Neural progenitor cell (in vitro differentiated cells): ENCODE data around the gene RBM12. TPM values are rescaled to one million over a fixed set of nuclear protein-coding genes. Genes with fewer than 3 reads are reported as not detected.

Experiments
- DNase-seq: peaks from one replicate; pipeline ENCODE4 v3.0.0-alpha.2; 2016; ENCODE audit warnings: low spot score
- H2AFZ ChIP-seq: fragments of 200-600 bp; sonication (generic); replicated peaks from 2 replicates; pipeline ENCODE4 v1.6.1; 2016; ENCODE audit warnings: antibody characterized with exemption
- H3F3A ChIP-seq: fragments of 200-600 bp; sonication (generic); 2 replicates; pipeline ENCODE4 v1.6.1; 2016; ENCODE audit warnings: antibody characterized with exemption, low read depth
- H3K27ac ChIP-seq: fragments of 200-600 bp; sonication (generic); 2 replicates; pipeline ENCODE4 v1.5.1; 2016; ENCODE audit warnings: mild to moderate bottlenecking
- H3K27me3 ChIP-seq: fragments of 200-600 bp; sonication (generic); 2 replicates; pipeline ENCODE4 v1.6.1; 2016; ENCODE audit warnings: mild to moderate bottlenecking, moderate library complexity
- H3K36me3 ChIP-seq: fragments of 200-600 bp; sonication (generic); 2 replicates; pipeline ENCODE4 v1.5.1; 2016
- H3K4me1 ChIP-seq: fragments of 200-600 bp; sonication (generic); 2 replicates; pipeline ENCODE4 v1.6.1; 2016; ENCODE audit warnings: mixed run types
- H3K4me2 ChIP-seq: fragments of 200-600 bp; sonication (generic); 2 replicates; pipeline ENCODE4 v1.6.1; 2016
- H3K4me3 ChIP-seq: fragments of 200-600 bp; sonication (generic); 2 replicates; pipeline ENCODE4 v1.5.1; 2016
- H3K79me2 ChIP-seq: fragments of 200-600 bp; sonication (generic); 2 replicates; pipeline ENCODE4 v1.6.1; 2016; ENCODE audit warnings: low read depth
- H3K9ac ChIP-seq: fragments of 200-600 bp; sonication (generic); 2 replicates; pipeline ENCODE4 v1.6.1; 2016
- H3K9me3 ChIP-seq: fragments of 200-600 bp; sonication (generic); 2 replicates; pipeline ENCODE4 v1.5.1; 2016; ENCODE audit warnings: low read depth
- H4K20me1 ChIP-seq: fragments of 200-600 bp; sonication (generic); 2 replicates; pipeline ENCODE4 v1.6.1; 2016; ENCODE audit warnings: low read depth
- H3K27ac Mint-ChIP-seq: 3 replicates; pipeline ENCODE4 v1.8.0; 2021; ENCODE audit warnings: mixed read lengths
- H3K27me3 Mint-ChIP-seq: 2 replicates; pipeline ENCODE4 v1.8.0; 2022; ENCODE audit warnings: low read depth, mild to moderate bottlenecking, inconsistent platforms, moderate library complexity, mixed read lengths; ENCODE audit not compliant: insufficient read depth
- H3K36me3 Mint-ChIP-seq: 3 replicates; pipeline ENCODE4 v1.8.0; 2021; ENCODE audit warnings: mixed read lengths
- H3K4me1 Mint-ChIP-seq: 3 replicates; pipeline ENCODE4 v1.8.0; 2021; ENCODE audit warnings: mixed read lengths
- H3K4me3 Mint-ChIP-seq: 3 replicates; pipeline ENCODE4 v1.8.0; 2021; ENCODE audit warnings: mild to moderate bottlenecking, moderate library complexity, mixed read lengths
- H3K9me3 Mint-ChIP-seq: 3 replicates; pipeline ENCODE4 v1.8.0; 2020; ENCODE audit warnings: mixed read lengths
- EZH2 ChIP-seq: fragments of 200-600 bp; sonication (generic); IDR thresholded peaks from 2 replicates; pipeline ENCODE4 v1.6.1; 2017; ENCODE audit warnings: antibody characterized with exemption, mild to moderate bottlenecking, moderate library complexity
- EZH2phosphoT487 ChIP-seq: fragments of 200-600 bp; sonication (generic); IDR thresholded peaks from 2 replicates; pipeline ENCODE4 v1.6.1; 2017; ENCODE audit warnings: antibody characterized with exemption
- total RNA-seq: library from RNA; depleted of rRNA; stranded (reverse); fragments of >200 nt; gene quantifications from 2 replicates; pipeline ENCODE4 v1.2.3, GENCODE V29; 2015; ENCODE audit warnings: low replicate concordance
- TF ChIP-seq, protein P1 (sequence below): fragments of 200-600 bp; sonication (generic); IDR thresholded peaks from 2 replicates; pipeline ENCODE4 v1.5.1; 2017; ENCODE audit warnings: antibody characterized with exemption, mild to moderate bottlenecking

RBM12 gene
- total RNA-seq, 1 donor from 2014 or later: 112 TPM

DNA sequence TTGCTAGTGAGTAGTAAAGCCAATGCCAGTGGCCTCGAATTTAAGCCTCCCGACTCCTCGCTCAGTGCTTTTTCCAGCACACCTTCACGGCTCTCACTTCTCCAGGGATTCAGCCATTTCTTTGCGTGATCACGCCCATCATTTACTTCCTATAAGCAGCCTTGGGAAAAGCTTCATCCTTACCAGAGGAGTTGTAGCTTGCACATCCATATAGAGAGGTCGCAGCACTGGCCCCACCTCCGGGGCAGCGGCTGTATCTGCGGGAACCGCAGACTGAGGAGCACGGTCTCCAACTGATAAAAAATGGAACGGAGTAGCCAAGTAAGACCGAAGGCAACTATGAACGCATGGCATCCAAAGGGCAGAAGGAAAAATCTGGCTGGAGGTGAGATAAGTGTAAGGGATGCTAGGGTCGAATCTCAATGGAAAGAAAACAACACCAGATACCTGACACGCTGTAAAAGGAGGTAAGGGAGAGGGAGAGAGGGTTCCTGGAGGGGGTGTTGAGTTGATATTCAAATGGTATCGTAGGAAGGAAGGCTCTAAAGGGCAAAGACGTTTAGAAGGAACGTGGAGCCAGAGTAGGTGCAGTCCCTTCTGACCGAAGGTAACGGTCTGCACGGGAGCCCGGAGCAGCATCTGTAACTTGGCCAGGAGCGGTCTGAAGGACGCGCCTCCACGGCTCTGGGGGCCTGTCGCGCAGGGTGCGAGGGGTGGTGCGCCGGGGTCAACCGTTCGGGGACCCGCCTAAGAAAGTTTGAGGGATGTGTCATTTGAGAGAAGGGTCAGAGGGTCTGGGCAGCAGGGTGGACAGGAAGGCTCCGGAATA is 33.8 kb upstream of the RBM12 start:
- peak overlapping the region; percentile 91 for H3K9ac ChIP-seq
- peaks cover 15% of the 10 kb centered on the region for H3K79me2 ChIP-seq
- H3K4me1 ChIP-seq: peaks cover 12% of the 10 kb centered on the region
- Mint-ChIP-seq H3K36me3 (peaks cover 11% of the 10 kb centered on the region), H3K27ac (peak overlapping the region; percentile 12), H3K4me1 (peaks cover 21% of the 10 kb centered on the region), H3K4me3 (peak overlapping the region; percentile 92), H3K9me3 (no peaks in the 10 kb centered on the region), H3K27me3 (peaks cover 6% of the 10 kb centered on the region)
- H3K9me3 ChIP-seq: no peaks in the 10 kb centered on the region
- no peaks in the 10 kb centered on the region for H3K27me3 ChIP-seq
- H3F3A ChIP-seq: peaks cover 59% of the 10 kb centered on the region
- peak; percentile 47 for DNase-seq
- peak overlapping the region; percentile 73 for H3K27ac ChIP-seq
- TF ChIP-seq EZH2 (no peak), EZH2phosphoT487 (no peak)
- TF ChIP-seq, protein P1, sequence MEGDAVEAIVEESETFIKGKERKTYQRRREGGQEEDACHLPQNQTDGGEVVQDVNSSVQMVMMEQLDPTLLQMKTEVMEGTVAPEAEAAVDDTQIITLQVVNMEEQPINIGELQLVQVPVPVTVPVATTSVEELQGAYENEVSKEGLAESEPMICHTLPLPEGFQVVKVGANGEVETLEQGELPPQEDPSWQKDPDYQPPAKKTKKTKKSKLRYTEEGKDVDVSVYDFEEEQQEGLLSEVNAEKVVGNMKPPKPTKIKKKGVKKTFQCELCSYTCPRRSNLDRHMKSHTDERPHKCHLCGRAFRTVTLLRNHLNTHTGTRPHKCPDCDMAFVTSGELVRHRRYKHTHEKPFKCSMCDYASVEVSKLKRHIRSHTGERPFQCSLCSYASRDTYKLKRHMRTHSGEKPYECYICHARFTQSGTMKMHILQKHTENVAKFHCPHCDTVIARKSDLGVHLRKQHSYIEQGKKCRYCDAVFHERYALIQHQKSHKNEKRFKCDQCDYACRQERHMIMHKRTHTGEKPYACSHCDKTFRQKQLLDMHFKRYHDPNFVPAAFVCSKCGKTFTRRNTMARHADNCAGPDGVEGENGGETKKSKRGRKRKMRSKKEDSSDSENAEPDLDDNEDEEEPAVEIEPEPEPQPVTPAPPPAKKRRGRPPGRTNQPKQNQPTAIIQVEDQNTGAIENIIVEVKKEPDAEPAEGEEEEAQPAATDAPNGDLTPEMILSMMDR: no peak
- H3K36me3 ChIP-seq: peaks cover 5% of the 10 kb centered on the region
- peak overlapping the region; percentile 96 for H3K4me2 ChIP-seq
- H3K4me3 ChIP-seq: peak overlapping the region; percentile 89
- H4K20me1 ChIP-seq: peaks cover 16% of the 10 kb centered on the region
- peak overlapping the region; percentile 74 for H2AFZ ChIP-seq

DNA sequence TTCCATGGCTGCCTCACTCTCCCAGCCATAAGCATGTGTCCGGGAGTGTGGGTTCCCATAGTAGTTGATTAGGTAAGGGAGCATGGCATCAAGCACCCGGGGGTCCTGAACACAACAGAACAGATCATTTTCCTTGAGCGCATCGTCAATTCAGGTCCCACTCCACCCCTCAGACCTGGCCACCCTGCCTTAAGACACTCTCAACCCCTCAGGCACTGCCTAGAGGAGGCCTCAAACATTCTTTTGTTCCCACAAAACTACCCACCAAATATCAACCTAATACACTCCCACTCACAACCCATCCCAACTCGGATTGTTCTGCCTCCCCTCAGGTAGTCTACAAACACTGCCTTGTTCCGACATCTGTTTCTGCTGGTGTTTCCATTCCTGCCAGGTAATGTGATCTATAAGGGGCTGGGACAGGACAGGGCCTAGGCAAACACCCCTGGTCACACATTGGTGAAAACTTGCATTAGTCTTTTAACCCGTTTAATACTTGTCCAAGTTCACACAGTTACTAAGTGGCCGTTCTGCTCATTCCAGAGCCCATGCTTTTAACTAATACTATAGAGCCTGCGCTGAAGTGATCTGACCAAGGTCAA is 33.1 kb upstream of the RBM12 start:
- H3K79me2 ChIP-seq: peaks cover 15% of the 10 kb centered on the region
- peaks cover 21% of the 10 kb centered on the region for H3K4me1 Mint-ChIP-seq
- DNase-seq: no peak
- peaks cover 10% of the 10 kb centered on the region for H3K36me3 Mint-ChIP-seq
- H3K36me3 ChIP-seq: no peaks in the 10 kb centered on the region
- TF ChIP-seq, protein P1: no peak
- TF ChIP-seq EZH2phosphoT487: no peak
- TF ChIP-seq EZH2: no peak
- peak overlapping the region; percentile 92 for H3K4me3 Mint-ChIP-seq
- peak overlapping the region; percentile 96 for H3K4me2 ChIP-seq
- H3K27me3 ChIP-seq: no peaks in the 10 kb centered on the region
- H3F3A ChIP-seq: peaks cover 52% of the 10 kb centered on the region
- H3K4me3 ChIP-seq: peak overlapping the region; percentile 89
- no peaks in the 10 kb centered on the region for H3K9me3 ChIP-seq
- peaks cover 12% of the 10 kb centered on the region for H3K4me1 ChIP-seq
- no peak overlapping the region for H3K9ac ChIP-seq
- H3K27me3 Mint-ChIP-seq: peaks cover 6% of the 10 kb centered on the region
- H4K20me1 ChIP-seq: peaks cover 12% of the 10 kb centered on the region
- H3K9me3 Mint-ChIP-seq: no peaks in the 10 kb centered on the region
- H3K27ac Mint-ChIP-seq: no peak overlapping the region
- no peak overlapping the region for H3K27ac ChIP-seq
- peak overlapping the region; percentile 74 for H2AFZ ChIP-seq

DNA sequence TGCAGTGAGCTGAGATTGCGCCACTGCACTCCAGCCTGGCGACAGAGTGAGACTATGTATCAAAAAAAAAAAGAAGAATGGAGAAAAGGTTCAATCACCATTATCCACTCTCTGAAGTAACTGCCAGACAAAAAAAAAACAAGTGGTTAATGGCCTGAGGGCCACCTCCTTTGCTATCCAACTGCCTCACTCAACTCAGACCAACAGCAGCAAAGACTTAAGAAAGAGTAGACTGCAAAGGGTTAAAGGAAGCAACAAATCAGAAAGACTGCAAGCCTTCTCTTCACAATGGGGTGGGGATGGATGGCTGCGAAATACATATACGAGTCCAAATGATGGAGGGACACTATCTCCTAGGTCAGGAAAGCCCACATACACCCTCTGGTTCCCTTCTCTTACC is 31.3 kb upstream of the RBM12 start:
- H3K4me3 Mint-ChIP-seq: no peak overlapping the region
- peaks cover 15% of the 10 kb centered on the region for H3K79me2 ChIP-seq

More for the DNA sequence above, 31.3 kb upstream of the RBM12 start:
- H3K27ac ChIP-seq: no peak overlapping the region
- H3K4me3 ChIP-seq: no peak overlapping the region
- peaks cover 6% of the 10 kb centered on the region for H4K20me1 ChIP-seq
- no peak overlapping the region for H3K27ac Mint-ChIP-seq
- no peaks in the 10 kb centered on the region for H3K36me3 ChIP-seq
- TF ChIP-seq EZH2 (no peak), EZH2phosphoT487 (no peak)
- TF ChIP-seq, protein P1: no peak
- H3K36me3 Mint-ChIP-seq: peaks cover 7% of the 10 kb centered on the region
- H3K9me3 ChIP-seq: no peaks in the 10 kb centered on the region
- peaks cover 21% of the 10 kb centered on the region for H3K4me1 Mint-ChIP-seq
- no peaks in the 10 kb centered on the region for H3K9me3 Mint-ChIP-seq
- no peaks in the 10 kb centered on the region for H3K27me3 ChIP-seq
- no peak overlapping the region for H2AFZ ChIP-seq
- H3K4me2 ChIP-seq: no peak overlapping the region
- H3K4me1 ChIP-seq: peaks cover 12% of the 10 kb centered on the region
- H3K27me3 Mint-ChIP-seq: peaks cover 6% of the 10 kb centered on the region
- H3F3A ChIP-seq: peaks cover 34% of the 10 kb centered on the region
- DNase-seq: no peak
- no peak overlapping the region for H3K9ac ChIP-seq
